RWPE2 (cell line): ENCODE results near the gene PTPN9.
A peak's percentile ranks its signal among the peaks of the same experiment; 100 is the strongest.
"Not testable (repeated sequence)": the region's sequence is repeated elsewhere in the genome, so short reads cannot be mapped to it uniquely, and the experiment has no call there.

Experiments
- ATAC-seq: fragments of 200-7000 bp; cut with Tn5 transposase; 3 replicates; pipeline ENCODE4 v1.9.1; 2021; ENCODE audit warnings: low read depth
- DNase-seq: peaks from one replicate; pipeline ENCODE4 v3.0.0-alpha.2; 2020; ENCODE audit warnings: low spot score
- H3K27ac ChIP-seq: fragments of 450-650 bp; 2 replicates; pipeline ENCODE4 v1.5.1; 2017; ENCODE audit warnings: mild to moderate bottlenecking; ENCODE audit not compliant: poor library complexity, severe bottlenecking
- H3K27me3 ChIP-seq: fragments of 250-450 bp; sonication (Bioruptor Pico); 2 replicates; pipeline ENCODE4 v1.5.1; 2021; ENCODE audit warnings: mild to moderate bottlenecking, moderate library complexity; ENCODE audit not compliant: insufficient read depth, poor library complexity, severe bottlenecking
- H3K36me3 ChIP-seq: fragments of 250-450 bp; sonication (Bioruptor Pico); 2 replicates; pipeline ENCODE4 v1.5.1; 2020; ENCODE audit warnings: low read depth, mild to moderate bottlenecking, moderate library complexity
- H3K4me1 ChIP-seq: fragments of 250-450 bp; sonication (Bioruptor Pico); 2 replicates; pipeline ENCODE4 v1.5.1; 2021; ENCODE audit warnings: mild to moderate bottlenecking, moderate library complexity; ENCODE audit not compliant: insufficient read depth, poor library complexity, severe bottlenecking
- H3K4me3 ChIP-seq: fragments of 250-450 bp; sonication (Bioruptor Pico); 2 replicates; pipeline ENCODE4 v1.5.1; 2021; ENCODE audit warnings: mild to moderate bottlenecking, moderate library complexity; ENCODE audit not compliant: severe bottlenecking
- H3K9me3 ChIP-seq: fragments of 250-450 bp; sonication (Bioruptor Pico); 2 replicates; pipeline ENCODE4 v1.5.1; 2021; ENCODE audit warnings: mild to moderate bottlenecking, moderate library complexity; ENCODE audit not compliant: severe bottlenecking
- TF ChIP-seq, protein P1 (sequence below): fragments of 450-650 bp; IDR thresholded peaks from one replicate; pipeline ENCODE4 v1.5.1; 2017; ENCODE audit warnings: mild to moderate bottlenecking, moderate library complexity; ENCODE audit not compliant: poor library complexity, severe bottlenecking

Gene PTPN9

DNA sequence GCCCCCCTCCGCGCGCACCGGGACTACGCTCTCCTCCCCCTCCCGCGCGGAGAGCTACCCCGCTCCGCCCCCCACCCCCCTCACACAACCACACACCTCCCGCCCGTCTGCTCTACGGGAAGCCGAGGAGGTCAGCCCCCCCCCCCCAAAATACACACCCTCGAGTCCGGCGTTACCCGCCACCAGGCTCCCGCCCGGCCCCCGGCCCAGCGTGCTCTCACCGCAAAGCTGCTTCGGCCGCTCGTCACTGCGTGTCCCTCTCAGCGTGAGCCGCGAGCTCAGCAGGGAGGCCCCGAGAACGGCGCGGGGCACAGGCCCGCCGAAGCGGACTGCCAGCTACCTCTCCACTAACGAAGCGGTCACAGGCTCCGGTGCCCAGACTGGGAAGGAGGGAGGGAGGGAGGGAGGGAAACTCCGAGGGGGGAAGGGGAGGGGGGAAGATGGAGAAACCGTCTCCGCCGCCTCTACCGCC lies 127.9 kb downstream of the PTPN9 start:
- Histone ChIP-seq H3K27ac (peak overlapping the region; percentile 89), H3K36me3 (peaks cover 5% of the 10 kb centered on the region; the same call in 1 of the 2 replicates), H3K9me3 (no peaks in the 10 kb centered on the region), H3K27me3 (no peaks in the 10 kb centered on the region), H3K4me3 (peak overlapping the region; percentile 50), H3K4me1 (peaks cover 6% of the 10 kb centered on the region)
- ATAC-seq: no peak
- TF ChIP-seq, protein P1, sequence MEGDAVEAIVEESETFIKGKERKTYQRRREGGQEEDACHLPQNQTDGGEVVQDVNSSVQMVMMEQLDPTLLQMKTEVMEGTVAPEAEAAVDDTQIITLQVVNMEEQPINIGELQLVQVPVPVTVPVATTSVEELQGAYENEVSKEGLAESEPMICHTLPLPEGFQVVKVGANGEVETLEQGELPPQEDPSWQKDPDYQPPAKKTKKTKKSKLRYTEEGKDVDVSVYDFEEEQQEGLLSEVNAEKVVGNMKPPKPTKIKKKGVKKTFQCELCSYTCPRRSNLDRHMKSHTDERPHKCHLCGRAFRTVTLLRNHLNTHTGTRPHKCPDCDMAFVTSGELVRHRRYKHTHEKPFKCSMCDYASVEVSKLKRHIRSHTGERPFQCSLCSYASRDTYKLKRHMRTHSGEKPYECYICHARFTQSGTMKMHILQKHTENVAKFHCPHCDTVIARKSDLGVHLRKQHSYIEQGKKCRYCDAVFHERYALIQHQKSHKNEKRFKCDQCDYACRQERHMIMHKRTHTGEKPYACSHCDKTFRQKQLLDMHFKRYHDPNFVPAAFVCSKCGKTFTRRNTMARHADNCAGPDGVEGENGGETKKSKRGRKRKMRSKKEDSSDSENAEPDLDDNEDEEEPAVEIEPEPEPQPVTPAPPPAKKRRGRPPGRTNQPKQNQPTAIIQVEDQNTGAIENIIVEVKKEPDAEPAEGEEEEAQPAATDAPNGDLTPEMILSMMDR: no peak
- no peak for DNase-seq

DNA sequence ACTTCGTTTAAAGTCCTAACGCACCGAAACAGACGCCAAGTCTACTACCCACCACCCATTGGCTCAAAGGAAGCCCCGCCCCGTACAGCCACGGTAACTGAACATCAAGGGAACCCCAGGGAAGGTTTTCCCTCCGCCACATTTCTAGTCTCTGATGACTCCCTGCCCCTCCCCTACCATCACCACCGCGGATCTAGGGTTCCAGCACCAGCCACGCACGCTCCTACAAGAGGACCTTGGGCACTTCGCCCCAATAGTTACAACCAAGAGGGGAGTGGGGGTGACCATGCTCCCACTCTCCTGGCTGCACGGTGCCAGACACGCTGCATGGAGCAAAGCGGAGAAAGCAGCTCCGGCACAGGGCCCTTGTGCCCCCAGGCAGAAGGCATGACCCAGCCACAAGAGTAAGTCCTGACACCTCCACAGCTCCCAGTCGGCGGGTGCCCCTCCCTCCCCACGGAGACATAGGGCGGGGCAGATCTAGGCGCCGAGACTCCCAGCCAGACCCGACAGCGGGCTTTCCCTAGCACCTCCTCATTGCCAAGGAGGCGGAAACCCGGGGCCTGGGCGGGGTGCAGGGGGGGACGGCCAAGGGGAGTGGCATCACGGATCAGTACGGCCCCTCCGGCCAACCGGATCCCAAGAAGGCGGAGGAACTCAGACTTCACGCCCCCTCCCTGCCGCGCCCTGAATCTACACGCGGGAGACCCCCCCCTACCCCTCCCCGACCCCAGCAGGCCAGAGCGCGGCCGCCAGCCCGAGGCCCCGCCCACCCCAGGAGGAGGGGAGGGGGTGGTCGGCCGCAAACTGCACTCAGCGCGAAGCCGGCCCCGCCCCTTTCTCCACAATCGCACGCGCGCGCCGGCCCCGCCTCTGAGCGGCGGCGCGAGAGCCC lies 128.6 kb downstream of the PTPN9 start:
- H3K4me3 ChIP-seq: peak overlapping the region; percentile 50
- H3K36me3 ChIP-seq: peaks cover 9% of the 10 kb centered on the region; the same call in 1 of the 2 replicates
- ATAC-seq (peak; percentile 39), DNase-seq (peak; percentile 100)
- H3K27ac ChIP-seq: peak overlapping the region; percentile 89
- TF ChIP-seq, protein P1: no peak
- no peaks in the 10 kb centered on the region for H3K9me3 ChIP-seq
- H3K27me3 ChIP-seq: no peaks in the 10 kb centered on the region
- peaks cover 6% of the 10 kb centered on the region for H3K4me1 ChIP-seq

DNA sequence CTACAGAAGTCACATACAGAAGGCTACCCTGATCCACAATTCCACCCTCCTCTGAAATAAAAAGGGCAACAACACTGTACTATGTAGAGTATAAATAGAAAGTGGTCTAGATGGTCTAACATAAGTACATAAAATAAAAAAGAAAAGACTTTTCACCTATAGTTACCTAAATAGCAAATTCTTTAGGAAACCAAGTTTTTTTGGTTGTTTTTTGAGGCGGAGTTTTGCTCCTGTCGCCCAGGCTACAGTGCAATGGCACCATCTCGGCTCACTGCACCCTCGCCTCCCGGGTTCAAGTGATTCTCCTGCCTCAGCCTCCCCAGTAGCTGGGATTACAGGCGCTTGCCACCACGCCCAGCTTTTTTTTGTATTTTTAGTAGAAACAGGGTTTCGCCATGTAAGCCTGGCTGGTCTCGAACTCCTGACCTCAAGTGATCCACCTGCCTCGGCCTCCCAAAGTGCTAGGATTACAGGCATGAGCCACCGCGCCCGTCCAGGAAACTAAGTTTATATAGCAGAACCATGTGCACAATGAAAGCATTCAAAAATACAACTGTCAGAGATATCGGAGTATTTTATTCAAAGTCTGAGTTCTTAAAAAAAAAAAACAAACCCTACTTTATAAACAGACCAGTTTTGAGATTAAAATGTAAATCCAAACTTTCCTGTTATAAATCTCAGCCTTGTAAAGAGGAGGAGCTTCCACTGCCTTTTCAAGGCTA lies 129.4 kb downstream of the PTPN9 start:
- ATAC-seq (no peak), DNase-seq (no peak)
- Histone ChIP-seq H3K27me3 (no peaks in the 10 kb centered on the region), H3K36me3 (peaks cover 9% of the 10 kb centered on the region; the same call in 1 of the 2 replicates), H3K9me3 (no peaks in the 10 kb centered on the region), H3K4me3 (peak overlapping the region; percentile 50), H3K27ac (peak overlapping the region; percentile 89), H3K4me1 (peaks cover 9% of the 10 kb centered on the region)
- TF ChIP-seq, protein P1: no peak

DNA sequence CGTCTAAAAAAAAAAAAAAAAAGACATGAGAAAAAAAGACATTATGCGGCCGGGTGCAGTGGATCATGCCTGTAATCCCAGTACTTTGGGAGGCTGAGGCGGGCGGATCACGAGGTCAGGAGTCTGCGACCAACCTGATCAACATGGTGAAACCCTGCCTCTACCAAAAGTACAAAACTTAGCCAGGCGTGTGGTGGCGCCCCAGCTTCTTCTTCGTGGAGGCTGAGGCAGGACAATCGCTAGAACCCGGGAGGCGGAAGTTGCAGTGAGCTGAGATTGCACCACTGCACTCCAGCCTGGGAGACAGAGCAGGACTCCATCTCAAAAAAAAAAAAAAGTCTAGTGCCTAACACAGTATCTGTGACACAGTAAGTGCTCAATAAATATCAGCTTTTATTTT lies 130.9 kb downstream of the PTPN9 start:
- not testable (repeated sequence) for ATAC-seq, H3K9me3 ChIP-seq, H3K27me3 ChIP-seq, DNase-seq, H3K4me3 ChIP-seq, H3K27ac ChIP-seq
- H3K4me1 ChIP-seq: peaks cover 24% of the 10 kb centered on the region
- H3K36me3 ChIP-seq: peaks cover 15% of the 10 kb centered on the region

DNA sequence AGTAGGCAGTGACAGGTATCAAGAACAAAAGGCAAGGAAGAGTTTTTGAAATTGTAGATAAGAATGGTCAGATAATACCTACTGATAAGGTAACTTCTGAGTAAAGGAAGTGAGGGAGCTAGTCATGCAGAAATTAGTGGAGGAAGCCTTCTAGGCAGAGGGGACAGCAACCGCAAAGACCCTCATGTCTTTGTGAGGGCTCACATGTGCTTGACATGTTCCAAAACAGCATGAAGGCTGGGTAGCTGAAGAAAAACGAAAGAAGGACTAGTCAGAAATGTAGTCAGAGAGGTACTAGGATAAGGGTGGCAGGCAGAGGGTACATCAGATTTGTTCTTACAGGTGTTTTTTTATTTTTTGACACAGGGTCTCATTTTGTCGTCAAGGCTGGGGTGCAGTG lies 133.0 kb downstream of the PTPN9 start:
- Histone ChIP-seq H3K9me3 (no peaks in the 10 kb centered on the region), H3K27ac (no peak overlapping the region), H3K4me3 (no peak overlapping the region), H3K36me3 (peaks cover 29% of the 10 kb centered on the region), H3K4me1 (peaks cover 24% of the 10 kb centered on the region), H3K27me3 (no peaks in the 10 kb centered on the region)
- no peak for ATAC-seq
- DNase-seq: no peak
- TF ChIP-seq, protein P1: no peak

DNA sequence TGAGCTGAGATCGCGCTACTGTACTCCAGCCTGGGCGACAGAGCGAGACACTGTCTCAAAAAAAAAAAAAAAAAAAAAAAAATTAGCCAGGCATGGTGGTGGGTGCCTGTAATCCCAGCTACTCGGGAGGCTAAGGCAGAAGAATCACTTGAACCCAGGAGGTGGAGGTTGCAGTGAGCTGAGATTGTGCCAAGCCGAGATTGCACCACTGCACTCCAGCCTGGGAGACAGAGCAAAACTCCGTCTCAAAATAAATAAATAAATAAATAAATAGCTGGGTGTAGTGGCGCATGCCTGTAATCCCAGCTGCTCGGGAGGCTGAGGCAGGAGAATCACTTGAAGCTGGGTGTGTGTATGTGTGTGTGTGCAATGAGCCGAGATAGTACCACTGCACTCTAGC lies 133.8 kb downstream of the PTPN9 start:
- not testable (repeated sequence) for ATAC-seq, H3K9me3 ChIP-seq, DNase-seq, H3K27me3 ChIP-seq, H3K4me3 ChIP-seq
- Histone ChIP-seq H3K36me3 (peaks cover 32% of the 10 kb centered on the region), H3K27ac (peak overlapping the region; percentile 65), H3K4me1 (peaks cover 24% of the 10 kb centered on the region)

DNA sequence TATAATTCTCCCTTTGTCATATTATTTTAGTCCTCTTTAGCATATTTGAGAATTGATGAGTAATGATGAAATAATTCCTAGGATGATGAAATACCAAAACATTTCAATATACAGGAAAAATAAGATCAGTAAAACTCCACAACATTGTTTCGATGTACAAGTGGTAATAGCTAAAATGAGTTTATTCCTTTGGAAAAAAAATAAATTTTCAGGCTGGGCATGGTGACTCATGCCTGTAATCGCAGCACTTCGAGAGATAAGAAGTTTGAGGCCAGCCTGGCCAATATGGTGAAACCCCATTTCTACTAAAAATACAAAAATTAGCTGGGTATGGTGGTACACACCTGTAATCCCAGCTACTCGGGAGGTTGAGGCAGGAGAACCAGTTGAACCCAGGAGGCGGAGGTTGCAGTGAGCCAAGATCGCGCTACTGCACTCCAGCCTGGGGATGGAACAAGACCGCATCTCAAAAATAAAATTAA lies 135.1 kb downstream of the PTPN9 start:
- ATAC-seq: peak; percentile 66
- not testable (repeated sequence) for H3K4me3 ChIP-seq, H3K27me3 ChIP-seq, H3K9me3 ChIP-seq, DNase-seq
- peaks cover 40% of the 10 kb centered on the region for H3K36me3 ChIP-seq
- H3K27ac ChIP-seq: peak overlapping the region; percentile 65
- peaks cover 19% of the 10 kb centered on the region for H3K4me1 ChIP-seq
